WTC11 (cell line): ENCODE results near the gene CRTC3. TPM values are rescaled to one million over a fixed set of nuclear protein-coding genes. Genes with fewer than 3 reads are reported as not detected.

Source experiments
- ATAC-seq: fragments of 200-7000 bp; cut with Tn5 transposase; 2 replicates; pipeline ENCODE4 v1.10.0; 2021; ENCODE audit warnings: mild to moderate bottlenecking, moderate library complexity
- CTCF ChIA-PET: fragments of 300-600 bp; sonication (Branson Sonifier 250); formaldehyde crosslinking; loops from one replicate; lab custom pipeline; 2021; ENCODE audit warnings: antibody characterized with exemption; lab: Charles Lee
- POLR2A ChIA-PET: fragments of 350-600 bp; sonication (Branson Sonifier 250); formaldehyde crosslinking; loops from one replicate; lab custom pipeline; 2021; ENCODE audit warnings: antibody characterized with exemption; lab: Charles Lee
- DNase-seq: peaks from one replicate; pipeline ENCODE4 v3.0.0; 2021; ENCODE audit warnings: low spot score
- H3K27ac Mint-ChIP-seq: 2 replicates; pipeline ENCODE4 v1.8.0; 2021; ENCODE audit warnings: mixed read lengths
- H3K27me3 Mint-ChIP-seq: 2 replicates; pipeline ENCODE4 v1.8.0; 2021; ENCODE audit warnings: low read depth, mild to moderate bottlenecking, moderate library complexity, mixed read lengths
- H3K36me3 Mint-ChIP-seq: 2 replicates; pipeline ENCODE4 v1.8.0; 2021; ENCODE audit warnings: mixed read lengths
- H3K4me1 Mint-ChIP-seq: 2 replicates; pipeline ENCODE4 v1.8.0; 2022; ENCODE audit warnings: mixed read lengths
- H3K4me3 Mint-ChIP-seq: 2 replicates; pipeline ENCODE4 v1.8.0; 2021; ENCODE audit warnings: mild to moderate bottlenecking, moderate library complexity, mixed read lengths
- H3K9me3 Mint-ChIP-seq: 2 replicates; pipeline ENCODE4 v1.8.0; 2021; ENCODE audit warnings: mixed read lengths
- ARID4B ChIP-seq: sonication (generic); formaldehyde crosslinking; IDR thresholded peaks from 2 replicates; pipeline ENCODE4 v1.8.0; 2023; ENCODE audit warnings: missing genetic modification reagents, mild to moderate bottlenecking, borderline replicate concordance
- E2F1 ChIP-seq: sonication (generic); formaldehyde crosslinking; IDR thresholded peaks from 2 replicates; pipeline ENCODE4 v1.8.0; 2022; ENCODE audit warnings: mild to moderate bottlenecking, missing genetic modification reagents
- E2F5 ChIP-seq: sonication (generic); formaldehyde crosslinking; IDR thresholded peaks from 2 replicates; pipeline ENCODE4 v1.8.1; 2022; ENCODE audit warnings: mild to moderate bottlenecking, moderate library complexity, missing genetic modification reagents
- GTF2I ChIP-seq: fragments of 250-450 bp; sonication (Bioruptor Pico); conservative IDR thresholded peaks from 2 replicates; pipeline ENCODE4 v1.4.0; 2021; ENCODE audit warnings: mild to moderate bottlenecking
- HMGA2 ChIP-seq: fragments of 250-450 bp; sonication (Bioruptor Pico); IDR thresholded peaks from 2 replicates; pipeline ENCODE4 v1.4.0; 2021; ENCODE audit warnings: mild to moderate bottlenecking, moderate library complexity
- MXD4 ChIP-seq: fragments of 250-450 bp; sonication (Bioruptor Pico); IDR thresholded peaks from 2 replicates; pipeline ENCODE4 v1.8.0; 2021; ENCODE audit warnings: mild to moderate bottlenecking, moderate library complexity, borderline replicate concordance
- MYBL2 ChIP-seq: sonication (generic); formaldehyde crosslinking; IDR thresholded peaks from 2 replicates; pipeline ENCODE4 v1.8.1; 2023; ENCODE audit warnings: mild to moderate bottlenecking, moderate library complexity, missing genetic modification reagents
- NFE2L1 ChIP-seq: sonication (generic); formaldehyde crosslinking; IDR thresholded peaks from 2 replicates; pipeline ENCODE4 v1.8.1; 2023; ENCODE audit warnings: missing genetic modification reagents
- NR2C2 ChIP-seq: sonication (generic); formaldehyde crosslinking; IDR thresholded peaks from 2 replicates; pipeline ENCODE4 v1.8.0; 2022; ENCODE audit warnings: mild to moderate bottlenecking, missing genetic modification reagents
- PRDM15 ChIP-seq: sonication (generic); formaldehyde crosslinking; IDR thresholded peaks from 2 replicates; pipeline ENCODE4 v1.8.0; 2022; ENCODE audit warnings: missing genetic modification reagents
- RORB ChIP-seq: fragments of 250-450 bp; sonication (Bioruptor Pico); IDR thresholded peaks from 2 replicates; pipeline ENCODE4 v1.9.0; 2021; ENCODE audit warnings: mild to moderate bottlenecking
- STAT6 ChIP-seq: sonication (generic); formaldehyde crosslinking; conservative IDR thresholded peaks from 2 replicates; pipeline ENCODE4 v1.8.1; 2023; ENCODE audit warnings: mild to moderate bottlenecking, low read depth, missing genetic modification reagents, moderate library complexity
- TEAD1 ChIP-seq: sonication (generic); formaldehyde crosslinking; IDR thresholded peaks from 2 replicates; pipeline ENCODE4 v1.8.0; 2022; ENCODE audit warnings: mild to moderate bottlenecking, missing genetic modification reagents
- ZBTB43 ChIP-seq: sonication (generic); formaldehyde crosslinking; IDR thresholded peaks from 2 replicates; pipeline ENCODE4 v1.8.1; 2023; ENCODE audit warnings: mild to moderate bottlenecking, missing genetic modification reagents
- ZNF138 ChIP-seq: sonication (generic); formaldehyde crosslinking; conservative IDR thresholded peaks from 2 replicates; pipeline ENCODE4 v1.8.1; 2022; ENCODE audit warnings: mild to moderate bottlenecking, moderate library complexity, missing genetic modification reagents
- ZNF396 ChIP-seq: fragments of 250-450 bp; sonication (Bioruptor Pico); IDR thresholded peaks from 2 replicates; pipeline ENCODE4 v1.8.0; 2021; ENCODE audit warnings: mild to moderate bottlenecking, moderate library complexity, borderline replicate concordance
- total RNA-seq: library from RNA; stranded (reverse); gene quantifications from 3 replicates; pipeline ENCODE4 v1.2.3, GENCODE V29; 2021

CRTC3 gene
- total RNA-seq, 1 experiment from 2014 or later: 8.4 TPM

GRCh38 chr15:90675464-90675863 is 145.7 kb downstream of the CRTC3 start (continued):
- TF ChIP-seq STAT6 (CRISPR knock-in tag) (no peak), MYBL2 (CRISPR knock-in tag) (no peak)

- H3K36me3 Mint-ChIP-seq: no peaks in the 10 kb centered on the region
- ChIA-PET POLR2A (no interaction called here), CTCF (interaction anchor here (0.6 to 0.7 kb wide), 2 partner anchors 21 to 30 kb away, joined by 3 to 5 read pairs; no protein-coding TSS in a partner anchor)
- no peaks in the 10 kb centered on the region; the same call in 1 of the 2 replicates for H3K9me3 Mint-ChIP-seq
- no peak for TF ChIP-seq ZNF138 (CRISPR knock-in tag)
- H3K27me3 Mint-ChIP-seq: no peaks in the 10 kb centered on the region
- ATAC-seq (no peak), DNase-seq (no peak)
- H3K4me1 Mint-ChIP-seq: no peaks in the 10 kb centered on the region
- H3K4me3 Mint-ChIP-seq: no peak overlapping the region
- no peak overlapping the region for H3K27ac Mint-ChIP-seq
These were observed 148.4 kb downstream of the CRTC3 start for GRCh38 chr15:90677807-90678790.

GRCh38 chr15:90679959-90680358 is 150.2 kb downstream of the CRTC3 start:
- H3K9me3 Mint-ChIP-seq: no peaks in the 10 kb centered on the region; the same call in 1 of the 2 replicates
- H3K27ac Mint-ChIP-seq: no peak overlapping the region
- no peak overlapping the region for H3K4me3 Mint-ChIP-seq
- POLR2A ChIA-PET: no interaction called here
- CTCF ChIA-PET: no interaction called here
- 0 out of 2 replicates have a peak, but pooled peaks cover 3% of the 10 kb centered on the region for H3K4me1 Mint-ChIP-seq
- no peak for ATAC-seq
- no peaks in the 10 kb centered on the region for H3K27me3 Mint-ChIP-seq
- no peak for DNase-seq
- H3K36me3 Mint-ChIP-seq: no peaks in the 10 kb centered on the region
- TF ChIP-seq ZNF396 (CRISPR knock-in tag): no peak
- no peak for TF ChIP-seq NR2C2 (CRISPR knock-in tag)
- TF ChIP-seq ARID4B: no peak
- TF ChIP-seq E2F1: no peak
- no peak for TF ChIP-seq GTF2I (CRISPR knock-in tag)
- no peak for TF ChIP-seq NFE2L1 (CRISPR knock-in tag)
- TF ChIP-seq TEAD1 (CRISPR knock-in tag): no peak
- TF ChIP-seq E2F5 (CRISPR knock-in tag): no peak
- TF ChIP-seq ZBTB43 (CRISPR knock-in tag): no peak
- TF ChIP-seq PRDM15: no peak
- no peak for TF ChIP-seq HMGA2 (CRISPR knock-in tag)
- no peak for TF ChIP-seq MXD4 (CRISPR knock-in tag)
- no peak for TF ChIP-seq RORB
